ENCODE measurements around the gene CDK17. TPM values are rescaled to one million over a fixed set of nuclear protein-coding genes. Genes with fewer than 3 reads are reported as not detected.
A peak's percentile ranks its signal among the peaks of the same experiment; 100 is the strongest.

The CDK17 gene
- polyA plus RNA-seq, 1 of the 3 experiments (the other 2 are of a cell fraction) = 11.7 TPM

DNA sequence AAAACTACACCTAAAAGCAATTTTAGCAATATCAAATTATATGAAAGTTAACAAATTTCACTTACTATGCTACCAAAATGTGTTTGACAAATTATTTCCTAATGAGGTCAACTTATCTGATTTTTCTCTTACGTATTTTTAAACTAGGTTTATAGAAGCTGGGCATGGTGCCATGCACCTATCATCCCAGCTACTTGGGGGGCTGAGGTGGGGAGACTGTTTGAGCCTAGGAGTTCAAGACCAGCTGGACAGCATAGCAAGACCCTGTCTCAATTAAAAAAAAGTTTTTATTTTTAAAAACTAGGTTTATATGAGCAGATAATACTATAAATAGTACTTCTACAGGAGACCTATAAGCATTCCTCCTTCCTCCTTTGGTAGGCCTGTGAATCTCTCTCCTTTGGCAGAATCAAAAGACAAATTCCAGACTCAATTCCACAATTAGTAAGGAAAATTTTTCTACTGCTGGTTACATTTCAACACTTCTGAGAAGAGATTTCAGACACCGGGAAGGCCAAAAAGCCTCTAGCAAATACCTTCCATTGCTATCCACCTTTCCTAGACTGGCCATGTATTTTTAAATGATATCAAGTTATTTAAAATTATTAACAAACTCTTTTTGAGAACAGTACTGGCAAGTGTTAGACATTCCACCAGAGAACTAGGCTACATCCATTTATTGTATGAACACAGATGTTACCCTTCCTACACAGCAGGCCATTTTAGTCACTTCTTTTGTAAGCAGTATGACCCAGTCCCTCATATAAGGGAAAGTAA is 34.4 kb downstream of the CDK17 start:
- POLR2A ChIA-PET = no interaction called here
- no peaks in the 10 kb centered on the region for H3K9me3 ChIP-seq
- no peak for DNase-seq
- peaks cover 7 to 17% of the 10 kb centered on the region in 2 experiments; a peak in 3 of 4 replicates for H3K4me1 ChIP-seq (ENCODE audit: control insufficient read depth in 1 of 2, insufficient read depth in 2 of 2, low read depth in 1 of 2, low read length in 1 of 2)
- 92% methylated on average over 2 of the region's 2 CpGs for WGBS (ENCODE audit: low lambda C conversion rate)
- peaks cover 99% of the 10 kb centered on the region for H3K79me2 ChIP-seq (ENCODE audit: insufficient read depth)
- CTCF ChIA-PET = no interaction called here
- TF ChIP-seq TEAD4 (IDR thresholded peaks at IDR 0.05; ENCODE audit: borderline replicate concordance, insufficient read depth) (no peak), YY1 (IDR thresholded peaks at IDR 0.05; ENCODE audit: low read depth) (no peak), MEF2A (IDR thresholded peaks at IDR 0.05; ENCODE audit: borderline replicate concordance, low read depth) (no peak), RAD21 (IDR thresholded peaks at IDR 0.05; ENCODE audit: low read length) (no peak), FOSL2 (IDR thresholded peaks at IDR 0.05; ENCODE audit: borderline replicate concordance, low read depth) (no peak), POLR2AphosphoS5 (IDR thresholded peaks at IDR 0.05; ENCODE audit: low read depth, low read length) (no peak), GATA2 (CRISPR knock-in tag; IDR thresholded peaks at IDR 0.05) (no peak), CHD2 (IDR thresholded peaks at IDR 0.05; ENCODE audit: low read length, partially characterized antibody) (no peak), MXI1 (IDR thresholded peaks at IDR 0.05; ENCODE audit: low read depth, low read length) (no peak), TCF12 (IDR thresholded peaks at IDR 0.05) (no peak), FOXM1 (IDR thresholded peaks at IDR 0.05; ENCODE audit: low read depth) (no peak)
- TF ChIP-seq, protein P1, sequence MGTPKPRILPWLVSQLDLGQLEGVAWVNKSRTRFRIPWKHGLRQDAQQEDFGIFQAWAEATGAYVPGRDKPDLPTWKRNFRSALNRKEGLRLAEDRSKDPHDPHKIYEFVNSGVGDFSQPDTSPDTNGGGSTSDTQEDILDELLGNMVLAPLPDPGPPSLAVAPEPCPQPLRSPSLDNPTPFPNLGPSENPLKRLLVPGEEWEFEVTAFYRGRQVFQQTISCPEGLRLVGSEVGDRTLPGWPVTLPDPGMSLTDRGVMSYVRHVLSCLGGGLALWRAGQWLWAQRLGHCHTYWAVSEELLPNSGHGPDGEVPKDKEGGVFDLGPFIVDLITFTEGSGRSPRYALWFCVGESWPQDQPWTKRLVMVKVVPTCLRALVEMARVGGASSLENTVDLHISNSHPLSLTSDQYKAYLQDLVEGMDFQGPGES (IDR thresholded peaks at IDR 0.05; ENCODE audit: low read depth, low read length) = no peak
- TF ChIP-seq, protein P2, sequence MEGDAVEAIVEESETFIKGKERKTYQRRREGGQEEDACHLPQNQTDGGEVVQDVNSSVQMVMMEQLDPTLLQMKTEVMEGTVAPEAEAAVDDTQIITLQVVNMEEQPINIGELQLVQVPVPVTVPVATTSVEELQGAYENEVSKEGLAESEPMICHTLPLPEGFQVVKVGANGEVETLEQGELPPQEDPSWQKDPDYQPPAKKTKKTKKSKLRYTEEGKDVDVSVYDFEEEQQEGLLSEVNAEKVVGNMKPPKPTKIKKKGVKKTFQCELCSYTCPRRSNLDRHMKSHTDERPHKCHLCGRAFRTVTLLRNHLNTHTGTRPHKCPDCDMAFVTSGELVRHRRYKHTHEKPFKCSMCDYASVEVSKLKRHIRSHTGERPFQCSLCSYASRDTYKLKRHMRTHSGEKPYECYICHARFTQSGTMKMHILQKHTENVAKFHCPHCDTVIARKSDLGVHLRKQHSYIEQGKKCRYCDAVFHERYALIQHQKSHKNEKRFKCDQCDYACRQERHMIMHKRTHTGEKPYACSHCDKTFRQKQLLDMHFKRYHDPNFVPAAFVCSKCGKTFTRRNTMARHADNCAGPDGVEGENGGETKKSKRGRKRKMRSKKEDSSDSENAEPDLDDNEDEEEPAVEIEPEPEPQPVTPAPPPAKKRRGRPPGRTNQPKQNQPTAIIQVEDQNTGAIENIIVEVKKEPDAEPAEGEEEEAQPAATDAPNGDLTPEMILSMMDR (IDR thresholded peaks at IDR 0.05) = no peak
- H3K4me3 ChIP-seq (ENCODE audit: low read depth in 2 of 2, low read length in 1 of 2) = no peak overlapping the region
- peaks cover 19% of the 10 kb centered on the region for H3F3A ChIP-seq (replicated peaks; ENCODE audit: insufficient read depth)
- H3K36me3 ChIP-seq (replicated peaks in 1 of 2; ENCODE audit: control insufficient read depth in 1 of 2, insufficient read depth in 2 of 2, low read length in 1 of 2) = peaks cover 0 to 3% of the 10 kb centered on the region in 2 experiments
- no peak overlapping the region for H3K9ac ChIP-seq
- H4K20me1 ChIP-seq (ENCODE audit: insufficient read depth) = peaks cover 77% of the 10 kb centered on the region
- peak overlapping the region; percentile 19 to 21; a peak in 2 of 4 replicates for H3K27ac ChIP-seq (ENCODE audit: low read depth in 2 of 2, low read length in 1 of 2)
- H3K27me3 ChIP-seq (ENCODE audit: insufficient read depth) = no peaks in the 10 kb centered on the region
- H3K9me2 ChIP-seq = no peaks in the 10 kb centered on the region
- H3K4me2 ChIP-seq = no peak overlapping the region
- no peak overlapping the region for H2AFZ ChIP-seq (ENCODE audit: low read depth)

DNA sequence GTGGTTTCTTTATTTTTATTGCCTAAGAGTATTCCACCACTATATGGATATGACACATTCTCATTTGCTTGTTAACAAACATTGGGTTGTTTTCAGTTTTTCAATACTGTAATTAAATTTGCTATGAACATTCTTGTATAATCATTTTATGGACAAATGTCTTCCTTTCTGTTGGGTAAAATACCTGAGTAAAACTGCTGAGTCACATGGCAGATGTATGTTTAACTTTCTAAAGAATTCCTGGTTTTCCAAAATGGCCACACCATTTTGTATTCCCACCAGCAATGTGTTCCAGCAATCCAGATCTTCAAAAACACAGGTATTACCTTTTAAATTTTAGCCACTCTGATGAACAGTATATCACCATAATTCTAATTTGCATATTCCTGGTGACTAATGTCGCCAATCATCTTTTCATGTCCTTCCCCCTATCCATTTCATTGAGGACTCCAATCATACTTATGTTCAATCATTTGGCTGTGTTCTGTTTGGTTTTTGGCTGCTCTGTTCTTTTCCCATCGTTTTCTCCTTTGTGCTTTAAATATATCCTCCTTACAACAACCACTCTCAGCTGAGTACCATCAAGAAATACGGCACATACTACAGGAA is 36.0 kb downstream of the CDK17 start:
- no peak for DNase-seq
- Histone ChIP-seq H3K9ac (no peak overlapping the region), H3K4me2 (no peak overlapping the region), H3K9me3 (no peaks in the 10 kb centered on the region), H2AFZ (ENCODE audit: low read depth) (no peak overlapping the region), H3F3A (replicated peaks; ENCODE audit: insufficient read depth) (peaks cover 22% of the 10 kb centered on the region), H3K36me3 (replicated peaks in 1 of 2; ENCODE audit: control insufficient read depth in 1 of 2, insufficient read depth in 2 of 2, low read length in 1 of 2) (peaks cover 0 to 10% of the 10 kb centered on the region in 2 experiments), H3K4me3 (ENCODE audit: low read depth in 2 of 2, low read length in 1 of 2) (no peak overlapping the region), H3K79me2 (ENCODE audit: insufficient read depth) (peaks cover 99% of the 10 kb centered on the region), H3K27me3 (ENCODE audit: insufficient read depth) (no peaks in the 10 kb centered on the region), H3K27ac (ENCODE audit: low read depth in 2 of 2, low read length in 1 of 2) (no peak overlapping the region), H4K20me1 (ENCODE audit: insufficient read depth) (peaks cover 87% of the 10 kb centered on the region), H3K4me1 (ENCODE audit: control insufficient read depth in 1 of 2, insufficient read depth in 2 of 2, low read depth in 1 of 2, low read length in 1 of 2) (peaks cover 7 to 19% of the 10 kb centered on the region in 2 experiments; a peak in 3 of 4 replicates), H3K9me2 (no peaks in the 10 kb centered on the region)
- ChIA-PET POLR2A (no interaction called here), CTCF (no interaction called here)
- no peak for TF ChIP-seq TEAD4 (IDR thresholded peaks at IDR 0.05; ENCODE audit: borderline replicate concordance, insufficient read depth)
- 94% methylated on average over 3 of the region's 3 CpGs for WGBS (ENCODE audit: low lambda C conversion rate)
